Tongue (tissue), 2 donors: ENCODE measurements around the gene FBLN2. TPM values are rescaled to one million over a fixed set of nuclear protein-coding genes. Genes with fewer than 3 reads are reported as not detected.
A peak's percentile ranks its signal among the peaks of the same experiment; 100 is the strongest.

Experiments used
- DNase-seq: peaks from one replicate; pipeline ENCODE4 v3.0.0-alpha.2; 2015
- total RNA-seq: library from RNA; depleted of rRNA; stranded (reverse); fragments of >200 nt; gene quantifications from one replicate; pipeline ENCODE4 v1.2.3, GENCODE V29; 2014

Gene FBLN2
- total RNA-seq, 1 donor from 2014 or later = 84.3 TPM

DNA sequence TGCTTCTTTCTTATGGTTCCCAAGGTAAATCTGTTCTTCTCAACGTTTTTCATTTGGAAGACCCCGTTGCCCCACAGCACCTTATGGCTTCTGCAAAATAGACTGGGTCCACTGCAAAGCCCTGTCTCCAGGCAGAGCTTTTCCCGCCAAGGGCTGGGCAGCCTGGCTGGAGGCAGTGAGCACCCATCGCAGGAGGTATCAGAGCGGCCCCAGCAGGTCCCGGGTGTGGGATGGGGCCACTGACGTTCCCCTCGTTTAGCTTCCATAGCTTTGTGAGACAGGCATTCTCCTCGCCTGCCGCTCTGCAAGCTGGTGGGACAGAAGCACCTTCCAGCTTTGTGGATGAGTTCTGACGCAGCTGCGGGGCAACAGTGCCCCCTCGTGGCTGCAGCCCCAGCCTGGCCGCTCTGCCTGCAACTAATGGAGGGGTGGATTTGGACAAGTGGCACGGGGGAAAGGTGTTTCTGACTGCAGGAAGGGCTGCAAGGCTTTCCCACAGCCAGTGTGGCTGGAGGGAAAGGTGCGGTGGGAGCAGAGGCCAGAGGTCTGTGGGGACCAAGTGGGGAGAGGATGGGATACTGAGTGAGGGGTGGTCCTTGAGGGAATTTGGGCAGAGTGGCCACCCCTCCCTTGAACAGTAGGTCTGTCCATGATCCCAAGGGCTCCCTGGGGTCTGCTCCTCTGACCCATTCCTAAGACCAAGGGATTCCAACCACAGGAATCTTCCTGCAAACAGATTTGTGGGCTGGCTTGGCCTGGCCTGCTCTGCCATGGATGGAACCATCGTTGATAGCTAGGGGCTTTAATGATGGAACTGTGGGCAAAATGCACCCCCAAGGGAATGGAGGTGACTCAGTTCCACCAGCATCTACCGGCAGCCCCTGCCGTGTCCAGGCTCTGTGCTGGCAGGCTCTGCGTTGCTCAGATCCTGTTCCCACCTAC, 99.4 kb downstream of the FBLN2 start:
- DNase-seq = peak; percentile 94

DNA sequence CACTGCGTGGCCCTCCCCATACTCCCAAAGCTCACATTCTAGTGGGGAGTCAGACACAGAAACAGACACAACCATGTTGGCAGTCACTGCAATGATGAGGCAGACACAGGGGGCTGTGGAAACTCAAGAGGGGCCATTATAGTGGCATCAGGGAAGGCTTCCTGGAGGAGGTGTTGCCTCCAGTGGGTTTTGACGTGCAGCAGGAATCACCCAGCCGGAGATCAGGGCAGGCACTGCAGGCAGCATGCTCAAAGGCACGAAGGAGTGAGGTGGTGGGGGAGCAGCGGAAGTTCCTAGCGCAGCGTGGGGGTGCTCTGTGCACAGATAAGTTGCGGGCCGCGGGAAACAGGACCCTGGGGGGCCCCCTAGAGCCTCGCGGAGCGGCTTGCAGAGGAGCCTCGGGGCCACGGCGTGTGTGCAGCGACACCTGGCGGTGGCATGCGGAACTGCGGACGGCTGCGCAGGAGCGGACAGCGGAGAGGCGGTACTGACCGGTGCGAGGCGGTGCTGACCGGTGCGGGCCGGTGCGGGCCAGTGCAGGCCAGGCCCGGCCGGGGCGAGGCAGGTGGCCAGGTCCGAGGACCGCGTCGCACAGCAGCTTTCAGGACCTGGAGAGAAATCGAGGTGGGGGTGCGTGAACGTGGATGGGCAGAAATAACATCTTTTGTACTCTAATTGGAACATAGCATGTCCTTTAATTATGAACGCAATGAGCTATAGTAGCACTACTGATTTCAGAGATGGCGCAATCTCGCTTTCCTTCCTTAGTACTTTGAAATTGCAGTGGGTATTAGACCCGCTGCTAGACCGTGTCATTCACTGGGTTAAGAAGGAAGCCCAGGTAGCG, 101.5 kb downstream of the FBLN2 start:
- peak; percentile 81 for DNase-seq

- DNase-seq = no peak
These were observed 102.1 kb downstream of the FBLN2 start for GRCh38 chr3:13651057-13651400.

DNA sequence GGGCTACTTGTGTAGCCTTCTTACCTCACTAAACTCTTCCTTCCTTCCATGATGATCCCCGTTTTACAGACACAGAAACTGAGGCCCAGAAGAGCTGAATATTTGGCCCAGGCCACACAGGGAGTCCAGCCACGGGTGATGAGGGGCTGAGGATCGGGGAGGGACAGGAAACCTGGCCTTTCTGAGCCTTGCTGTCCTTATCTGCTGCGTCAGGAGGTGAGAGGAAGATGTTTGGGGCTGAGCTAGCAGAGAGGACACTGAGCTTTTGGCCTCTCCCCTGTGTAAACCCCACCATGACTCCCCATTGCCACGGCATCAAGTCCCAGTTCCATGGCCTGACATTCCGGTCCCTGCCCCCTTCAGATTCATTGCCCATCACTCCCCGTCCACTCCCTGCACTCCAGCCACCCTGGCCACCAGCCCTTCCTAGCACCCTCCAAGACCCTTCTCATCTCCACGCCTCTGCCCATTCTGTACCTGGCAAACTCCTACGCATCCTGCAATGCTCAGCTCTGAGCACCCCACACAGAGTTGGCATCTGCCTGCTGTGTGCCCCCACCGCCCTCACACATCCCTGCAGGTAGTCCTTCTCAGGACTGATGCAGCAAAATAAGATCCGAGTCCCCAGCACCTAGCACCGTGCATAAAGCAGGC, 103.0 kb downstream of the FBLN2 start:
- no peak for DNase-seq

DNA sequence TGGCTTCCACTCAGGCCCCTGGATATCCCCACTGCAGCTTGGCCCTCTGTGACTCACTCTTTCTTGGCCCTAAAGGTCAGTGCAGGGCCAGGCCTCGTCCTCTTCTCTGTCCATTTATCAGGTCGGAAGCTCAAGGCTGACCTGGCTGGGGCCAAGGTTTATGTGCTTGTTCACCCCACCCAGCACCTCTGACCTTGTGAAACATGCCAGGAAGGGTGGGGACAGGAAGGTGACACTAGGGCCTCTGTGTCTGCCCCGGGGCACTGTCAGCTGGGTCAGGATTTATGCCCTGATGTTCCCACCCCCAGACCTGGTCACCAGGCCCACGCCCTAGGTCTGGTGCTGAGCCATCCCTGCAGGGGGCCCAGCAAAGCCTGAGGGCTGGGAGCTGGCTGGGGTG, 103.8 kb downstream of the FBLN2 start:
- no peak for DNase-seq

GRCh38 chr3:13653631-13654279, 104.8 kb downstream of the FBLN2 start:
- no peak for DNase-seq

GRCh38 chr3:13654330-13655060, 105.6 kb downstream of the FBLN2 start:
- DNase-seq = no peak

DNA sequence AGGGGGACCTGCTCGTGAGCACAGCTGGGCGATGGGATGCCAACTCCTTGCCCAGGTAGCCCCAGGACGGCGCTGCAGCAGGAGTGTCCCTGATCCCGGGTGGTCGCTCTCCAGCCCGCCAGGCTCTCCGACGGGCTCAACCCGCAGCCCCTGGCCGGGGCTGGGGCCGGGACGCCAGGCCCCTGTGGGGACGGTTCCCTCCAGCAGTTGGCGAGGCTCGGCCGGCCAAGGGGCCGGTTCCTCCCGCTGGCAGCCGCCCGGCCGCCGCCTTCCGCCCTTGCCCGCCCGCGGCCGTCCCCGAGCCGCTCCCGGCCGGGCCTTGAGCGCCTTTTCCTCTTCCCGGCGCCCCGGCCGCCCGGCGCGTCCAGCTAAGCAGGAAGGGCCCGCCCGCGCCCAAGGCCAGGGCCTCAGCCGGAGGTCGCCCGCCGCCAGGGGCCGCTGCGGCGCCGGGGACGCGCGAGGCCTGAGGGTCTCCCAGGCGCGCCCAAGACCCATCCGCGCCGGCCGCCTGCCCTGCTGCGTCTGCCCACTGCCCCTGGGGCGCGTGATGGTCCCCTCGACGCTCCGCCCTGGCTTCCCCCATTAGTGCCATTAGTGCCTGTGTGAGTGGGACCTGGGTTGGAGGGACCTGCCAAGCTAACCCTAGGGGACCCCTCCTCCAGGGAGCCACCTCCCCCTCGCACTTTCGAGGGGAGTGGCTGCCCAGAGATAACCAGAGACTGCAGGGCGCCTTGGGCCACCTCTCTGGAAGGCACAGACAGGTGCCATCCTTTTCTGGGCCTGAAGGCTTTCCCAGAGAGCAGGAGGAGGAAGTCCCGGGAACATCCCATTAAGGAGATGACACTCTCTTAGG, 106.4 kb downstream of the FBLN2 start:
- DNase-seq = peak; percentile 68

- DNase-seq = no peak
These were observed 107.8 kb downstream of the FBLN2 start for GRCh38 chr3:13656584-13657301.

GRCh38 chr3:13657660-13658435, 108.9 kb downstream of the FBLN2 start:
- DNase-seq = peak; percentile 72

- no peak for DNase-seq
These were observed 109.8 kb downstream of the FBLN2 start for GRCh38 chr3:13658681-13659080.

DNA sequence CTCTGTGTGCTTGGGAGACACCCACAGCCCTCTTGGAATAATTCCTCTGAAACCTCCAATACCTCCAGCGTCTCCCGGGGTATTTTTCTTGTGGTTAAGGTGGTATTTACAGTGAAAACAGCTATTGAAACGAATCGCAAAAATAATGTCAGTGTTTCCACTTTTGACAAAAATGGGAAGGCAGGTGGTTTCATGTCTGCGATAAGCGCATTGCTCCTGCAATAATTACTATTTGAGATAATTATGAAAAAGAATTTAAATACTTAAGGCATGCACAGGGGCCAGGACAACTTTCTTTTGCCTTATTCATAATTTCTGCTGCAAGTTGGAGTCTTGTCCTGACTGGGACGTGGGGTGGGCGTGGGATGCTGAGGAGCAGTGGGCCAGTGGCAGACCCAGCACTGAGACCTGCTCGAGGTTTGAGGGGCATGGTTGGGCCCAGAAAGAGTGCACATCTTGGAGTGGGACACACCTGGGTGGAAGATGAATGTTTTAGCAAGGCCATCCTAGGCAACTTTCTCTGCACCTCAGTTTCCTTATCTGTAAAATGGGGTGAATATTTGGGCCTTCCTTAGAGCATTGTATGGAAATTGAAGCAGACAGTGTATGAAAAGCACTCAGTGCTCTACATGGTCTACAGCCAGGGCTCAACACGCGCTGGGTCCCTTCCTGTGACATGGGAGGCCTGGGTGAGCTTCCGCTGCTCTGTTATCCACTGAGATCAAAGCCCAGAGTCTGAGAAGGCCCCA, 110.5 kb downstream of the FBLN2 start:
- DNase-seq = no peak

- no peak for DNase-seq
These were observed 111.3 kb downstream of the FBLN2 start for GRCh38 chr3:13660042-13660874.

DNA sequence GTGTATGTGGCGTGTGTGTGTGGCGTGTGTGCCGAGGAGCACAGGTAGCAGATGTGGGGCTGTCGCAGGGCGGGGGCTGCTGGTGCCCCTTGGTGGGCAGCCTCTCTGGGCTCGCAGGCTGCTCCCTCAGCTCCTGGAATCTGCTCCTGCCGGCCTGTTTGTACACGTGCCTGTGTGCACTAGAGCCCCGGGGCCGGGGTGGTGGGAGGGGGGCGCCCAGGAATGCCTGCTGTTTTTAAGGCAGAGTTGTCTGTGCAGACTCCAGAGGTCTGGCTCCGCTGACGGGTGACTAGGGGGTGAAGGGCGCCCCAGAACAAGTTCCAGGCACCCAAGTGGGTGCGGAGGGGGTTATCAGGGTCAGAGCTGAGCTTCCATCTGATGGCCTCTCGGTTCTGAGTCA, 112.2 kb downstream of the FBLN2 start:
- no peak for DNase-seq

GRCh38 chr3:13662238-13662847, 113.4 kb downstream of the FBLN2 start:
- DNase-seq = no peak

GRCh38 chr3:13663781-13664535, 115.0 kb downstream of the FBLN2 start:
- DNase-seq = no peak
